SH-SY5Y (cell line): ENCODE data around the gene FKBP5.

Experiments
- GATA2 ChIP-seq: IDR thresholded peaks from 2 replicates; pipeline ENCODE4 v1.6.1; 2011; ENCODE audit warnings: mild to moderate bottlenecking, low read depth, low read length
- GATA3 ChIP-seq: IDR thresholded peaks from 2 replicates; pipeline ENCODE4 v1.6.1; 2011; ENCODE audit warnings: low read depth, mild to moderate bottlenecking, low read length, moderate library complexity

- TF ChIP-seq GATA3 (no peak), GATA2 (no peak)
Observed at GRCh38 chr6:35620706-35621105, 68.0 kb downstream of the FKBP5 start.
